Tibial artery (tissue), 4 donors: Measurements from ENCODE around the gene TBC1D2B.
"Not testable (repeated sequence)": the region's sequence is repeated elsewhere in the genome, so short reads cannot be mapped to it uniquely, and the experiment has no call there.

Source experiments
- DNase-seq, 2 donors: peaks; one replicate each; pipeline ENCODE4 v3.0.0-alpha.2; 2019
- H3K27ac ChIP-seq, 2 donors: fragments of 200-600 bp; sonication (generic) in 1 of 2; 1 replicate in 1 of 2; 2 replicates in 1 of 2; pipeline ENCODE4 v1.5.1; 2018 to 2019; ENCODE audit warnings: mild to moderate bottlenecking in 1 of 2
- H3K27me3 ChIP-seq, 2 donors: fragments of 200-600 bp; sonication (generic) in 1 of 2; one replicate each; pipeline versions ENCODE4 v1.5.1 to v1.6.0; 2016 to 2019
- H3K36me3 ChIP-seq, 3 donors: fragments of 200-600 bp; sonication (generic) in 2 of 3; one replicate each; pipeline ENCODE4 v1.5.1; 2016 to 2019; ENCODE audit warnings: mild to moderate bottlenecking in 2 of 3
- H3K4me1 ChIP-seq, 4 donors: fragments of 200-600 bp; sonication (generic) in 2 of 4; 1 replicate in 3 of 4; 2 replicates in 1 of 4; pipeline ENCODE4 v1.5.1; 2016 to 2019
- H3K4me3 ChIP-seq, 2 donors: fragments of 200-600 bp; sonication (generic) in 1 of 2; 1 replicate in 1 of 2; 2 replicates in 1 of 2; pipeline ENCODE4 v1.5.1; 2018 to 2019; ENCODE audit warnings: mild to moderate bottlenecking in 2 of 2
- H3K9me3 ChIP-seq, 3 donors: fragments of 200-600 bp; sonication (generic) in 1 of 3; one replicate each; pipeline ENCODE4 v1.5.1; 2016 to 2019
- intact Hi-C: fragments of 100-400 bp; cut with DNase I; formaldehyde crosslinking; loops from one replicate; pipeline ENCODE4 v1.15.0; 2023; ENCODE audit warnings: low total_unique reads
- TF ChIP-seq, protein P1 (sequence below), 2 experiments: fragments of 200-600 bp in 1 of 2; fragments of 450-650 bp in 1 of 2; IDR thresholded peaks; one replicate each; pipeline ENCODE4 v1.5.1; 2017 to 2019; ENCODE audit warnings: antibody characterized with exemption in 2 of 2, mild to moderate bottlenecking in 1 of 2, moderate library complexity in 1 of 2

The TBC1D2B gene

DNA sequence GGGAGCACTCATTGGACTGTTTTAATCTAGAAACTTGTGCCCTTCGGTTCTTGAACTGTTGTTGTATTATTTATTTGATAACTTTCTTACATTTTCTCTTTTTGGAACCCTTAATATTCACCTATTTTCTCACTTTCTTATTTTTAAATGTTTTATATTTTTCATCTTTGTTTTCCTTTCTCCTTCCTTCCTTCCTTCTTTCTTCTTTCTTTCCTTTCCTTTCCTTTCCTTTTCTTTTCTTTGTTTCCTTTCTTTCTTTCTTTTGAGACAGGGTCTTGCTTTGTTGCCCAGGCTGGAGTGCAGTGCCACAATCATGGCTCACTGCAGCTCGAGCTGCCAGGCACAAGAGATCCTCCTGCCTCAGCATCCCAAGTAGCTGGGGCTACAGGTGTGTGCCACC lies 108.5 kb downstream of the TBC1D2B start:
- no peak for DNase-seq
- Histone ChIP-seq H3K4me3 (no peak overlapping the region), H3K36me3 (no peaks in the 10 kb centered on the region), H3K27ac (no peak overlapping the region), H3K4me1 (peaks cover 0 to 5% (median 4%) of the 10 kb centered on the region in 4 donors), H3K27me3 (no peaks in the 10 kb centered on the region), H3K9me3 (no peaks in the 10 kb centered on the region)
- TF ChIP-seq, protein P1, sequence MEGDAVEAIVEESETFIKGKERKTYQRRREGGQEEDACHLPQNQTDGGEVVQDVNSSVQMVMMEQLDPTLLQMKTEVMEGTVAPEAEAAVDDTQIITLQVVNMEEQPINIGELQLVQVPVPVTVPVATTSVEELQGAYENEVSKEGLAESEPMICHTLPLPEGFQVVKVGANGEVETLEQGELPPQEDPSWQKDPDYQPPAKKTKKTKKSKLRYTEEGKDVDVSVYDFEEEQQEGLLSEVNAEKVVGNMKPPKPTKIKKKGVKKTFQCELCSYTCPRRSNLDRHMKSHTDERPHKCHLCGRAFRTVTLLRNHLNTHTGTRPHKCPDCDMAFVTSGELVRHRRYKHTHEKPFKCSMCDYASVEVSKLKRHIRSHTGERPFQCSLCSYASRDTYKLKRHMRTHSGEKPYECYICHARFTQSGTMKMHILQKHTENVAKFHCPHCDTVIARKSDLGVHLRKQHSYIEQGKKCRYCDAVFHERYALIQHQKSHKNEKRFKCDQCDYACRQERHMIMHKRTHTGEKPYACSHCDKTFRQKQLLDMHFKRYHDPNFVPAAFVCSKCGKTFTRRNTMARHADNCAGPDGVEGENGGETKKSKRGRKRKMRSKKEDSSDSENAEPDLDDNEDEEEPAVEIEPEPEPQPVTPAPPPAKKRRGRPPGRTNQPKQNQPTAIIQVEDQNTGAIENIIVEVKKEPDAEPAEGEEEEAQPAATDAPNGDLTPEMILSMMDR (IDR thresholded peaks at IDR 0.05), result no peak
- intact Hi-C loops, result loop anchor here (10.0 kb wide), 1 partner anchor 266 kb away; the partner anchor contains the start of gene ACSBG1

DNA sequence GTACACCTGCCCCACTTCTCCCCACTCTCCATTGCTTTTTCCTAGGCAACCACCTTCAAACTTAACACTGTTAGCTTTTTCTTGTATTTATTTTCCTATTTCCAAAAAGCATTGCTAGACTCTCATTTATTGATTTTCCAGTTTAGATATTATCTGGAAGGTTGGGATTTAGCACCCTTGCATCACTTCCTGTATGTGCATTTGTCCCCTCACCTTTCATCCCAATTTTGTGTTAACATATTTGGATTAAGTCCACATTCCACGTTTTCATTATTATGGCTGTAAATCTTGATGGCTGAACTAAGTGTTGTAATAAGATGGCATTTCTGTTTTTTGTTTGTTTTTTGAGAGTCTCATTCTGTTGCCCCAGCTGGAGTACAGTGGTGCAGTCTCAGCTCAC lies 109.7 kb downstream of the TBC1D2B start:
- Histone ChIP-seq H3K4me3 (no peak overlapping the region), H3K4me1 (no peaks in the 10 kb centered on the region), H3K9me3 (no peaks in the 10 kb centered on the region), H3K36me3 (no peaks in the 10 kb centered on the region), H3K27ac (no peak overlapping the region), H3K27me3 (no peaks in the 10 kb centered on the region)
- intact Hi-C loops, result loop anchor here (2.0 to 10.0 kb wide), 2 partner anchors 141 to 267 kb away; partner anchors contain the start of gene ACSBG1
- no peak for DNase-seq
- TF ChIP-seq, protein P1 (IDR thresholded peaks at IDR 0.05), result no peak

- not testable (repeated sequence) for H3K36me3 ChIP-seq, H3K4me3 ChIP-seq, H3K9me3 ChIP-seq, H3K27ac ChIP-seq, DNase-seq, H3K27me3 ChIP-seq, H3K4me1 ChIP-seq
- intact Hi-C loops, result loop anchor here (2.0 to 10.0 kb wide), 2 partner anchors 142 to 268 kb away; partner anchors contain the start of gene ACSBG1
Observed at GRCh38 chr15:77967235-77967615, 110.3 kb downstream of the TBC1D2B start.

GRCh38 chr15:77966540-77967234 lies 110.8 kb downstream of the TBC1D2B start:
- intact Hi-C loops, result loop anchor here (2.0 to 10.0 kb wide), 2 partner anchors 142 to 268 kb away; partner anchors contain the start of gene ACSBG1
- H3K36me3 ChIP-seq, result no peaks in the 10 kb centered on the region
- no peak overlapping the region for H3K27ac ChIP-seq
- H3K27me3 ChIP-seq, result no peaks in the 10 kb centered on the region
- no peak overlapping the region for H3K4me3 ChIP-seq
- DNase-seq, result no peak
- no peaks in the 10 kb centered on the region for H3K9me3 ChIP-seq
- TF ChIP-seq, protein P1 (IDR thresholded peaks at IDR 0.05), result peak; percentile 82 to 86
- H3K4me1 ChIP-seq, result no peaks in the 10 kb centered on the region

DNA sequence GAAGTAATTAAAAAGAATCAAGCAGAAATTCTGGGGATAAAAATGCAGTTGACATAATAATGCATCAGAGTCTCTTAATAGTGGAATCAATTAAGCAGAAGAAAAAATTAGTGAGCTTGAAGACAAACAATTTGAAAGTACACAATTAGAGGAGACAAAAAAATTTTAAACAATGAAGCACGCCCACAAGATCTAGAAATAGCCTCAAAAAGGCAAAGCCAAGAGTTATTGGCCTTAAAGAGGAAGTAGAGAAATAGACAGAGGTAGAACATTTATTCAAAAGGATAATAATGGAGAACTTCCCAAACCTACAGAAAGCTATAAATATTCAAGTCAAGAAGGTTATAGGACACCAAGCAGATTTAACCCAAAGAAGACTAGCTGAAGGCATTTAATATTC lies 113.3 kb downstream of the TBC1D2B start:
- Histone ChIP-seq H3K27ac (no peak overlapping the region), H3K4me3 (no peak overlapping the region), H3K36me3 (no peaks in the 10 kb centered on the region), H3K27me3 (no peaks in the 10 kb centered on the region), H3K9me3 (no peaks in the 10 kb centered on the region), H3K4me1 (peaks cover 0 to 4% (median 2%) of the 10 kb centered on the region in 4 donors)
- DNase-seq, result no peak
- TF ChIP-seq, protein P1 (IDR thresholded peaks at IDR 0.05), result no peak
- intact Hi-C loops, result loop anchor here (10.0 kb wide), 1 partner anchor 271 kb away; the partner anchor contains the start of gene ACSBG1

GRCh38 chr15:77959432-77959879 lies 118.1 kb downstream of the TBC1D2B start:
- TF ChIP-seq, protein P1 (IDR thresholded peaks at IDR 0.05), result peak; percentile 93 to 98
- Histone ChIP-seq H3K36me3 (no peaks in the 10 kb centered on the region), H3K27me3 (no peaks in the 10 kb centered on the region), H3K9me3 (no peaks in the 10 kb centered on the region), H3K4me1 (peaks cover 0 to 6% (median 2%) of the 10 kb centered on the region in 4 donors), H3K27ac (no peak overlapping the region), H3K4me3 (no peak overlapping the region)
- intact Hi-C loops, result loop anchor here (2.0 kb wide), 1 partner anchor 149 kb away; no protein-coding TSS in a partner anchor
- peak; percentile 63 to 84 for DNase-seq

DNA sequence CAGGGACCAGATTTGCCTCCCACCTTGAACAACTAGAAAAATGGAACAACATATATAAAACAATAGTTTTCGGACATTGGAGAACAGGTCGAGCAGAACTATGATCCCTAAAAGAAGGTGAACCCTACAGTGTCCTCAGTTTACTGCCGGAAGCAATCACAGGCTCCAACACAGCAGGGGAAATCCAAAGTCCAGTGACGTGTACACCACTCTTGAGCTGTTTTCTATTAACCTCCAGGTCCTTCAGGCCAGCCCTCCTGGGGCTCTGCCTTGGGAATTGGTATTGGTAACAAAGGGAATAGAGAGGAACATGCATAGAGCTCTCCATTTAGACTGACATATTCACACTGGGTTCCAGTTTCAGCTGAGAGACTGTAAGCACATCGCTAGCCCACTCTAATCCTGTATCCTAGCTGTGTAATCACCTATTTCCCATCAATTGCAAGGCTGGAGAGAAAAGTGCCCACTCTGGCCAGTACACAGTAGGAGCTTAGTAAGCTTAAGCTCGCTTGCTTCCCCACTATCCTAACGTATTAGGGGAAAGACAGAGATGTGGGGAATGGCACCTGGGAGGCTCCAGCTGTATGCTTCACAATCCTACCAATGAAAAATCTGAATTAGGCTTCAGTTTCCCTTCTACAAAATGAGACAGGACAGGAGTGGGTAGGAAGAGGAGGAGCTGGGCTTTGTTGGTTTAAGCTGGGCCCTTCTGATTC lies 118.6 kb downstream of the TBC1D2B start:
- not testable (repeated sequence) for H3K27me3 ChIP-seq, H3K4me3 ChIP-seq, DNase-seq, H3K27ac ChIP-seq, H3K36me3 ChIP-seq, H3K9me3 ChIP-seq, H3K4me1 ChIP-seq
- intact Hi-C loops, result loop anchor here (2.0 kb wide), 1 partner anchor 150 kb away; no protein-coding TSS in a partner anchor

GRCh38 chr15:77958021-77958420 lies 119.5 kb downstream of the TBC1D2B start:
- not testable (repeated sequence) for H3K36me3 ChIP-seq, H3K27me3 ChIP-seq, H3K4me1 ChIP-seq, H3K27ac ChIP-seq, DNase-seq, H3K9me3 ChIP-seq, H3K4me3 ChIP-seq
- intact Hi-C loops, result loop anchor here (2.0 kb wide), 1 partner anchor 151 kb away; no protein-coding TSS in a partner anchor
